GM23338 (cell line): ENCODE results near the gene PDE4B. TPM values are rescaled to one million over a fixed set of nuclear protein-coding genes. Genes with fewer than 3 reads are reported as not detected.

ENCODE experiments used
- ATAC-seq: fragments of 200-7000 bp; cut with Tn5 transposase; 3 replicates; pipeline ENCODE4 v1.9.1; 2020
- DNase-seq: peaks from one replicate; pipeline ENCODE4 v3.0.0-alpha.2; 2015; ENCODE audit warnings: low spot score
- H2AFZ ChIP-seq: fragments of 200-600 bp; sonication (generic); 2 replicates; pipeline ENCODE4 v1.8.0; 2016; ENCODE audit warnings: antibody characterized with exemption, mild to moderate bottlenecking, moderate library complexity
- H3F3A ChIP-seq: fragments of 200-600 bp; sonication (generic); replicated peaks from 2 replicates; pipeline ENCODE4 v1.8.0; 2017; ENCODE audit warnings: antibody characterized with exemption, mixed run types, low read depth
- H3K27ac ChIP-seq: fragments of 200-600 bp; sonication (generic); 2 replicates; pipeline ENCODE4 v1.6.1; 2016; ENCODE audit warnings: low read depth
- H3K27me3 ChIP-seq: fragments of 200-600 bp; sonication (generic); 2 replicates; pipeline ENCODE4 v1.8.0; 2016; ENCODE audit warnings: mild to moderate bottlenecking, mixed run types, moderate library complexity; ENCODE audit not compliant: insufficient read depth
- H3K36me3 ChIP-seq: fragments of 200-600 bp; sonication (generic); 2 replicates; pipeline ENCODE4 v1.8.0; 2016; ENCODE audit warnings: mild to moderate bottlenecking; ENCODE audit not compliant: insufficient read depth
- H3K4me1 ChIP-seq: fragments of 200-600 bp; sonication (generic); 2 replicates; pipeline ENCODE4 v1.8.0; 2016; ENCODE audit warnings: mild to moderate bottlenecking, moderate library complexity; ENCODE audit not compliant: insufficient read depth
- H3K4me2 ChIP-seq: fragments of 200-600 bp; sonication (generic); 2 replicates; pipeline ENCODE4 v1.7.1; 2017; ENCODE audit warnings: mixed run types
- H3K4me3 ChIP-seq: fragments of 200-600 bp; sonication (generic); 2 replicates; pipeline ENCODE4 v1.6.1; 2016; ENCODE audit warnings: mixed run types
- H3K79me2 ChIP-seq: fragments of 200-600 bp; sonication (generic); replicated peaks from 2 replicates; pipeline ENCODE4 v1.8.0; 2017; ENCODE audit warnings: mild to moderate bottlenecking; ENCODE audit not compliant: insufficient read depth
- H3K9me2 ChIP-seq: fragments of 200-600 bp; sonication (generic); 2 replicates; pipeline ENCODE4 v1.8.0; 2017; ENCODE audit not compliant: insufficient read depth
- H4K20me1 ChIP-seq: fragments of 200-600 bp; sonication (generic); replicated peaks from 2 replicates; pipeline ENCODE4 v1.8.0; 2017; ENCODE audit warnings: mild to moderate bottlenecking; ENCODE audit not compliant: insufficient read depth
- H3K27ac Mint-ChIP-seq: 2 replicates; pipeline ENCODE4 v1.8.0; 2020; ENCODE audit warnings: inconsistent platforms, mild to moderate bottlenecking, moderate library complexity, mixed read lengths
- H3K27me3 Mint-ChIP-seq: 3 replicates; pipeline ENCODE4 v1.8.0; 2022; ENCODE audit warnings: low read depth, mild to moderate bottlenecking, moderate library complexity, mixed read lengths, inconsistent platforms; ENCODE audit not compliant: insufficient read depth, poor library complexity
- H3K36me3 Mint-ChIP-seq: 3 replicates; pipeline ENCODE4 v1.8.0; 2021; ENCODE audit warnings: low read depth, mild to moderate bottlenecking, inconsistent platforms, moderate library complexity, mixed read lengths
- H3K4me1 Mint-ChIP-seq: 3 replicates; pipeline ENCODE4 v1.8.0; 2020; ENCODE audit warnings: mild to moderate bottlenecking, inconsistent platforms, mixed read lengths
- H3K4me3 Mint-ChIP-seq: 3 replicates; pipeline ENCODE4 v1.8.0; 2021; ENCODE audit warnings: moderate library complexity, mild to moderate bottlenecking, inconsistent platforms, mixed read lengths
- H3K9me3 Mint-ChIP-seq: 3 replicates; pipeline ENCODE4 v1.8.0; 2020; ENCODE audit warnings: moderate library complexity, mild to moderate bottlenecking, inconsistent platforms, mixed read lengths
- CTCF ChIP-seq, 2 experiments: fragments of 200-600 bp in 1 of 2; sonication (generic) in 1 of 2; conservative IDR thresholded peaks; 2 replicates each; pipeline versions ENCODE4 v1.5.1 to v1.6.1; 2016 to 2017; ENCODE audit warnings: antibody characterized with exemption in 2 of 2, low read depth in 2 of 2, mild to moderate bottlenecking in 2 of 2, moderate library complexity in 1 of 2
- ETS1 ChIP-seq: IDR thresholded peaks from 2 replicates; pipeline ENCODE4 v1.6.1; 2016; ENCODE audit warnings: antibody characterized with exemption
- EZH2phosphoT487 ChIP-seq: fragments of 200-600 bp; sonication (generic); IDR thresholded peaks from one replicate; pipeline ENCODE4 v1.8.1; 2018; ENCODE audit warnings: antibody characterized with exemption; ENCODE audit not compliant: unreplicated experiment
- REST ChIP-seq: IDR thresholded peaks from one replicate; pipeline ENCODE4 v1.6.1; 2018; ENCODE audit warnings: antibody characterized with exemption; ENCODE audit not compliant: unreplicated experiment
- STAT1 ChIP-seq: IDR thresholded peaks from one replicate; pipeline ENCODE4 v1.6.1; 2016; ENCODE audit warnings: antibody characterized with exemption; ENCODE audit not compliant: unreplicated experiment
- ZNF462 ChIP-seq: fragments of 250-450 bp; sonication (Bioruptor Pico); IDR thresholded peaks from 2 replicates; pipeline ENCODE4 v1.5.0; 2020; ENCODE audit warnings: mild to moderate bottlenecking, moderate library complexity
- polyA plus RNA-seq: library from polyadenylated mRNA; unstranded; fragments of >200 nt; fragmentation: Nextera tagmentation; extraction: Ambion mirVana; gene quantifications from 2 replicates; pipeline ENCODE4 v1.2.1, GENCODE V29; 2016
- total RNA-seq: library from RNA; depleted of rRNA; stranded (reverse); fragments of >200 nt; shearing (Covaris generic); gene quantifications from 2 replicates; pipeline ENCODE4 v1.2.3, GENCODE V29; 2014

Gene PDE4B
- total and polyA plus RNA-seq, 2 experiments from 2014 or later = 14.0 to 25.6 TPM

GRCh38 chr1:65986146-65986545 is 193.5 kb downstream of the PDE4B start (continued):
- TF ChIP-seq ZNF462 (CRISPR knock-in tag) (no peak), EZH2phosphoT487 (no peak)

GRCh38 chr1:65990161-65990560 is 197.5 kb downstream of the PDE4B start:
- H3K4me1 ChIP-seq = no peaks in the 10 kb centered on the region
- H2AFZ ChIP-seq = no peak overlapping the region
- no peaks in the 10 kb centered on the region for H3K27me3 ChIP-seq
- Mint-ChIP-seq H3K36me3 (no peaks in the 10 kb centered on the region), H3K9me3 (no peaks in the 10 kb centered on the region), H3K4me3 (no peak overlapping the region), H3K27ac (no peak overlapping the region), H3K27me3 (peaks cover 6% of the 10 kb centered on the region), H3K4me1 (no peaks in the 10 kb centered on the region)
- no peaks in the 10 kb centered on the region for H3K9me2 ChIP-seq
- no peaks in the 10 kb centered on the region for H3F3A ChIP-seq
- ATAC-seq = no peak
- H3K36me3 ChIP-seq = no peaks in the 10 kb centered on the region
- no peak overlapping the region for H3K4me3 ChIP-seq
- H4K20me1 ChIP-seq = no peaks in the 10 kb centered on the region
- no peak for DNase-seq
- no peak overlapping the region for H3K27ac ChIP-seq
- H3K4me2 ChIP-seq = no peak overlapping the region
- no peaks in the 10 kb centered on the region for H3K79me2 ChIP-seq
- no peak for TF ChIP-seq REST
- no peak for TF ChIP-seq EZH2phosphoT487
- TF ChIP-seq STAT1 = no peak
- no peak for TF ChIP-seq CTCF (conservative IDR thresholded peaks at IDR 0.05; ENCODE audit: low read depth in 2 of 2)
- TF ChIP-seq ETS1 = no peak
